Fibroblast of lung (primary cell): ENCODE data around the gene GJC2.

Source experiments
- EZH2 ChIP-seq: IDR thresholded peaks from 2 replicates; pipeline ENCODE4 v1.5.1; 2012; ENCODE audit warnings: low read length, control low read depth, mild to moderate bottlenecking; ENCODE audit errors: missing control alignments
- TF ChIP-seq, protein P1 (sequence below), 2 donors: IDR thresholded peaks in 1 of 2; conservative IDR thresholded peaks in 1 of 2; 1 replicate in 1 of 2; 2 replicates in 1 of 2; pipeline ENCODE4 v1.5.1; 2011 to 2012; ENCODE audit warnings: low read length in 2 of 2, control low read depth in 1 of 2, inconsistent platforms in 1 of 2, low read depth in 1 of 2, mild to moderate bottlenecking in 1 of 2

GRCh38 chr1:228194921-228195812, 45.4 kb downstream of the GJC2 start:
- TF ChIP-seq EZH2, result no peak
- TF ChIP-seq, protein P1, sequence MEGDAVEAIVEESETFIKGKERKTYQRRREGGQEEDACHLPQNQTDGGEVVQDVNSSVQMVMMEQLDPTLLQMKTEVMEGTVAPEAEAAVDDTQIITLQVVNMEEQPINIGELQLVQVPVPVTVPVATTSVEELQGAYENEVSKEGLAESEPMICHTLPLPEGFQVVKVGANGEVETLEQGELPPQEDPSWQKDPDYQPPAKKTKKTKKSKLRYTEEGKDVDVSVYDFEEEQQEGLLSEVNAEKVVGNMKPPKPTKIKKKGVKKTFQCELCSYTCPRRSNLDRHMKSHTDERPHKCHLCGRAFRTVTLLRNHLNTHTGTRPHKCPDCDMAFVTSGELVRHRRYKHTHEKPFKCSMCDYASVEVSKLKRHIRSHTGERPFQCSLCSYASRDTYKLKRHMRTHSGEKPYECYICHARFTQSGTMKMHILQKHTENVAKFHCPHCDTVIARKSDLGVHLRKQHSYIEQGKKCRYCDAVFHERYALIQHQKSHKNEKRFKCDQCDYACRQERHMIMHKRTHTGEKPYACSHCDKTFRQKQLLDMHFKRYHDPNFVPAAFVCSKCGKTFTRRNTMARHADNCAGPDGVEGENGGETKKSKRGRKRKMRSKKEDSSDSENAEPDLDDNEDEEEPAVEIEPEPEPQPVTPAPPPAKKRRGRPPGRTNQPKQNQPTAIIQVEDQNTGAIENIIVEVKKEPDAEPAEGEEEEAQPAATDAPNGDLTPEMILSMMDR (conservative IDR thresholded peaks at IDR 0.05 in 1 of 2, IDR thresholded peaks at IDR 0.05 in 1 of 2; ENCODE audit: low read depth in 1 of 2, low read length in 2 of 2), result no peak
